IPS-NIHi7 (cell line): Measurements from ENCODE around the gene RPS6KA1.
A peak's percentile ranks its signal among the peaks of the same experiment; 100 is the strongest.
"Not testable (repeated sequence)": the region's sequence is repeated elsewhere in the genome, so short reads cannot be mapped to it uniquely, and the experiment has no call there.

Experiments
- DNase-seq: peaks from one replicate; pipeline ENCODE4 v3.0.0; 2012; ENCODE audit warnings: mixed read lengths; ENCODE audit errors: extremely low spot score

The RPS6KA1 gene

DNA sequence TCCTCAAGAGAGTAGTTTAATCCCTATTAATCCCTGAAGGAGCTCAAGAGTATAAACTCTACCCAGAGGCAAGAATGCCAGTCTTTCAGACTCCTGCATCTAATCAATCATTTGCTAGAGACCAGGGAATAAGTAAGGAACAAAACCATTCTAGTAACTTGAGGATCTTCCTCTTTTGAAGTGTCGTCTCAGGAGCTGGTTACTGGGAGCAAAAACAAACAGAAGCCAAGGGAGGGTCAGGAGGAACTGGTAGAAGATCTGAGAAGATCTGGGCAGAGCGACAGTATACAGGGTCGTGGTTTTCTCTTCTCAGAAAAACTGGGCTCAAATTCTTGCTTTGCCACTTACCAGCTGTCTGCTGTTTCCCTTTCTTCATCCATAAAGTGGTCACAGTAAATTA, 69.3 kb downstream of the RPS6KA1 start:
- no peak for DNase-seq

DNA sequence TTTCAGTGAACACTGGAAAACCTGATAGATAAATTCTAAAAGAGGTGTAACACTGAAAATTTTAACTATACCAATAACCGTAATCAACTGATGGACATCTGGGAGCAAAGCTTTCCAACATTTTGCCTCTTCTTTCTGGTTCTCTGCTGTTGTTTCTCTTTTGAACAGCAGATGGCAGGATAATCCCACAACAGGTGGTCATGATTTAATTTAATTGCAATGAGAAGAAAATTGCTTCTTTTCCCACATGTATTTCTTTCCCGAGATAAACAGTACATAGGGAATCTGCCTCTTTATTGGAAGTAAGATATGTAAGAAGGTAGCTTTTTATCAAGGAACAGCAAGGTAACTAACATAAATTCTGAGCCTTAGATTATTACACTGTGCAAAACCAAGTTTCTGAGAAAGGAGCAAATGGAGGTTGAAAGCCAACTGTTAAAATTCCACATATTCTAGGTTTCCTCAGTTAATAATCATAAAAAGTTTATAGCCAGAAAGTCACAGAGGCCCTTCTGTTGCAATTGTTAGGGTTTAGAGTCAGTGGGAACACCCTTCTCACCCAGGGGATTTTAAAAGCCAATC, 72.9 kb downstream of the RPS6KA1 start:
- peak; percentile 66 for DNase-seq

DNA sequence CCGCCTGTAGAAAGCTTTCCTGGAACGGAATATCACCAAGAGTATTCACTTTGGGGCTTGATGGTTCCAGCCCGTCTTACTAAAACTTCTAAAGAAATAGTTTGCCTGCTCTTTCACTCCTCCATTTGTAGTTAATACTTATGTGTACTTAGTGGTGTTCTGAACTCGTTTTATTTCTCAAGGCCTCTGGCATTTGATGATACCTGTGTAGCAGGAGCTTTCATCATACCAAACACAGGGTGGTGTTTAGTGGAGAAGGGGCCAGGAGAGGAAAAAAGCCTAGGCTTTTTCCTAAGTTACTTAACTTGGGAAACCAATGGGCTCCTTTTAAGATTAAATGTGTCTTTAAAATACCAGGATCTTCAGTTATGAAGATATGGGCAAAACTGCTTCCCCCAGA, 74.3 kb downstream of the RPS6KA1 start:
- DNase-seq, result no peak

DNA sequence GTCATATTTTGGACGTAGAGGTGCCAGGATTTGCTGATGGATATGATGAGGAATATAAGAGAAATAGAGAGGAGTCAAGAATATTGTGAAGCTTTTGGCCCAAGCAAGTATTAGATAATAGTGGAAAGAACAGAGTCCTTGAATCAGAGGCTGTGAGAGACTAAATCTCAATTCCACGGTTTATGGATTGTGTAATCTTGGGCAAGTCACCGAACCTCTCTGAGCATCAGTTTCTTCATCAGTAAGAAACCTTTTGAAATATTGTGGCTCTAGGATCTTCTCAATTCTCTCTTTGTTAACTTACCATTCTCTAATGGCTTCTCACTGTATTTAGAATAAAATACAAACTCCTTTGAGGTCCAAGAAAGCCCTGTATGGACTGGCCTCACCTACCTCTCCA, 77.6 kb downstream of the RPS6KA1 start:
- DNase-seq, result no peak

DNA sequence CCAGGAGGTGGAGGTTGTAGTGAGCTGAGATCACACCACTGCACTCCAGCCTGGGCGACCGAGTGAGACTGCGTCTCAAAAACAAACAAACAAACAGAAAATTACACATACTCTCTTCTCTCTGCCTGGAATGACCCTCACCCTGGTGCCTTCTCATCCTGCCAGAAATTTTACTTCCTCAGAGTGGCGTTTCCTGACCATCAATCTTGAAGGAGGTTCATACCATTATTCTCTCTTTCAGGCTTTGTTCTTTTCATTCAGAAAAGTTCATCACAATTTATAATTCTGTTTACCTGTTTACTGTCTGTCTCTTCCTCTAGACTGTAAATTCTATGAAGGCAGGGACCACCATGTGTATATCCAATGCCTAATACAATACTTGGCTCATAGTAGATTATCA, 79.3 kb downstream of the RPS6KA1 start:
- no peak for DNase-seq

DNA sequence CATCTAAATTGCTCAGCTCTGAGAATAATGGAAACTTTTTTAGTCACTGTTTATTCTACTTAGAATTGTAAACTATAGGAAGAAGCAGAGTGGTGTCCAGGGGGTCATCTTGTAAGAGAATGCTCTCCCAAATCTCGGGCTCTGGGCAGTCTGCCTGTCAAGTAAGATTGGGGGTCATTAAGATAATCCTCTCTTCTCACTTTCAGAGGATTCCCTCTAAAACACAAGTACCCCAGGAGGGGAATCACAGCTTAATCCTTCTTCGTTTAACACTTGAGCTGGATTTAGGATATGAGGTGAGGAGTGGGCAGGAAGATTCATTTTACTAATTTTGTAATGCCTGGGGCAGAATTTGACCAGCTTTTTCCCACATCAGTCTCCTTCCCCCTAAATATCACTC, 81.2 kb downstream of the RPS6KA1 start:
- no peak for DNase-seq

DNA sequence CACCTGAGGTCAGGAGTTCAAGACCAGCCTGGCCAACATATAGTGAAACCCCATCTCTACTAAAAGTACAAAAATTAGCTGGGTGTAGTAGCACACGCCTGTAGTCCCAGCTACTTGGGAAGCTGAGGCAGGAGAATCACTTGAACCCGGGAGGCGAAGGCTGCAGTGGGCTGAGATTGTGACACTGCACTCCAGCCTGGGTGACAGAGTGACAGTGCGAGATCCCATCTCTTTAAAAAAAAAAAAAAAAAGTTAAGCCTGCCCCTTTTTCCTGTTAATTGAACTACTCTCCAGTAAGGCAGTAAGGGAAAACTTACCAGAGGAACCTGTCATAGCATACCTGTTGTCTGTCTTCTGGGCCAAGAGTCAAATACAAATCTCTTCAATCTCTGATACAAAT, 83.1 kb downstream of the RPS6KA1 start:
- DNase-seq, result not testable (repeated sequence)

DNA sequence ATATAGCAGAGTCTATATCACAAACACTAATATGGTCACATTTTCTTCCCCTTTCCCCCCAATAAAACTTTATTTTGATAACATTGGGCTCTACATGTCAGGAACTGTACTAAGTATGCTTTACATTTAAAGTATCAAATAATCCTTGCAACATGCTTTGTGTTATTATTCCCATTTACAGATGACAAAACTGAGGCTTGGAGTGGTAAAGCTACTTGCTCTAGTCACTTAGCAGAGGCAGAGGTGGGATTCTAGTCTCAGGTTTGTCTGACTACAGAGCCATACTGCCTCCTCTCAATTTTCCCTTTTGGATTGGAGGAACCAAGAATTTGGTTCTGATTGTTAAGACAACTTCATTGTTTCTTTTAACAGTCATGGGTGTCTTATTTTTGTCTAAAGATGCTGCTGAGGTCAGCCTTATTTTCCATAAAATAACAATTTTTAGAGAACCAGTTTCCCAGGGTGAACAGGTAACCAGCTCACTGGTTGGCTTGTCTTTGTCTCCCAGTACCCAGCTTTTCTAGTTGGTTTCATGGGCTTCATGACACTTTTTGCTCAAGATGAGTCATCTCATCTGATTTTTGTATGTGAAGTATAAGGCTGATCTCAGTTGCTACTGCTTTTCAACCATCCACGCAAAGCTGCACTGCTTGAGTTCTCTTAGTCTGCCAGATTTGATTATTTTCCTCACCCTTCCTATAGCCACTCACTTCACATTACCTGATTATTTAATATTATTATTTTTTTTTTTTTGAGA, 85.3 kb downstream of the RPS6KA1 start:
- DNase-seq, result no peak

DNA sequence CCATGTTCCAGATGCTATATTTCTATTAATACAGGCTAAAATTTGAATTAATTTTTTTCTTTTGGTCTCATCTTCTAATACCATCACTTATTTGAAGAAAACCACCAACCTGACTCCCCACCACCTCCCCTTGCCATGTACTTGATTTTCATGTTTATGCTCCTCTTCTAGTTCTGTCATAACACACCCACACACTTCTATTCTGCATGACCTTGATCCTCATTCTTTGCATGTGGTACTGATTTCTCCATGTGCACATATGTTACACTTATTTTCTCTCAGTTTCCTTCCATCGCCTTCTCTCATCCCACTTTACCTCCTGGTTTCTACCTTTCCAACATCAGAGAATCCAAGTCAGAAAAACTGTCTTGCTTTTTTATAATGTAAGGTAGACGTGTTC, 87.3 kb downstream of the RPS6KA1 start:
- DNase-seq, result no peak

DNA sequence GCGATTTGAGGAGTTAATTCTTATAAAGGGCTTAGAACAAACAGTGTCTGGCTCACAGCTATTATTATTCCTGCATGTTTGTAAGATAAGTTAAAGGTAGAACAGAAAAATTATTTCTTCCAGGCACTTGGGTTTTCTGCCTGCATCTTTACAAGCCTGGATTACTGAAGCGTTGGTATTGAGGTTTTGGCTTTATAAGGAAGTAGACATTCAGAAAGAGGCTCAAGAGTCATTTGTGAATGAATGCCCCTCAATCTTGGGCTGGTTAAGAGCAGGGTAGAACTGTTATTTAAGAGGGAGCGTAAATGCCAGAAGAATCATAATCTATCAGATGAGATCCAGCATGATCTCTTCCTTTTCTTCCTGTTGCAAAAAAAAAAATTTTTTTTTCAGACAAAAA, 89.0 kb downstream of the RPS6KA1 start:
- DNase-seq, result no peak
